Activated CD8-positive, alpha-beta memory T cell treated with anti-CD3 and anti-CD28 coated beads for 4 hours (primary cell): ENCODE data around the gene RNF34.

Experiments
- DNase-seq, 2 donors: peaks; one replicate each; pipeline ENCODE4 v3.0.0-alpha.2; 2020; ENCODE audit warnings: low read depth in 2 of 2

RNF34 gene

GRCh38 chr12:121390856-121391255 is 9.1 kb upstream of the RNF34 start:
- no peak for DNase-seq

DNA sequence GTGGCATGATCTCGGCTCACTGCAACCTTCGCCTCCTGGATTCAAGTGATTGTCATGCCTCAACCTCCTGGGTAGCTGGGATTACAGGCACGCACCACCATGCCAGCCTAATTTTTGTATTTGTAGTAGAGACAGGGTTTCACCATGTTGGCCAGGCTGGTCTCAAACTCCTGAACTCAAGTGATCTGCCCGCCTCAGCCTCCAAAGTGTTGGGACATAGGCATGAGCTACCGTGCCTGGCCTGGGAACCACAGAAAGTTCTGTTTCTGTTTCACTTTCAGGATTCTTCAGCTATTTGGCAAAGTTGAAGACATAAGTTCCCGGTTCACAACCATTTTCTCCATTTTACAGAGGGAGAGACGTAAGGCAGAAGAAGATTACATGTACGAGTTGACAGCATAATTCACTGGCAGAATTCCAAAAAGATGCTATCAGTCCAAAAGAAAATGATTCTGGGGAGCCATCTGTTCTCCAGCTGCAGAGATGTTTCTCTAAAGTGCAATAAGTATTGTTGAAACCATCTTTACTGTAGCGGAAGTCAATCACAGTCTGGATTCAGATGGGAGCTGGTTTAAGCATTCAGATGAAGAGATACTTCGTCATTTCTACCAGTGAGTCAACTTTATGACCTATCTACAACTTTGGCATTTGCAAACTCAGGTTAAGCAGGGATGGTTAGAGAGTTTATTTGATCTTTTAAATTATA is 8.1 kb upstream of the RNF34 start:
- DNase-seq, result no peak

DNA sequence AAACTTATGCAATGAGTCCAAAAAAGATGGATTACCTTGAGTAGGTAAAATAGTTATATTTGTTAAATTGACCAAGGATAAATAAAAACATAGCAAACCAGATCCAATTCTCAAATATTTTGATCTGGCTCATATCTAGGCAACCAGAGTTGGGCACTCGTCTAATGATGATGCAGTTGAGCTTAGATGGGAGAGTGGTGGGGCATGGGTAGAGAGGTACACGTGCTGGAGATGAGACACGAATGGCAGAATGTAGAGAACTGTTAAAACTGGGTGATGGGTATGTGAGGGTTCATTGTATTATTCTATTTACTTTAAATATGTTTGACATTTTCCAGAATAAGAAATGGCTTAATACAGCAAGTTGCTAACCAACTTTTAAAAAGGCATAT is 7.6 kb upstream of the RNF34 start:
- DNase-seq, result no peak

DNA sequence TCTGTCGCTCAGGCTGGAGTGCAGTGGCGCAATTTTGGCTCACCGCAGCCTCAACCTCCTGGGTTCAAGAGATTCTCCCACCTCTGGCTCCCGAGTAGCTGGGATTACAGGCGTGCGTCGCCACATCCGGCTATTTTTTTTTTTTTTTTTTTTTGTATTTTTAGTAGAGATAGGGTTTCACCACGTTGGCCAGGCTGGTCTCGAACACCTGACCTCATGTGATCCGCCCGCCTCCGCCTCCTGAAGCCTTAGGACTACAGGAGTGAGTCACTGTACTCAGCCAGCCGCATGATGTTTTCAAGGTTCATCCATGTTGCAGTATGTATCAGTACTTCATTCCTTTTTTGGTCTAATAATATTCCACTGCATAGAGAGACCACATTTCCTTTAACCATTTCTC is 2.4 kb upstream of the RNF34 start:
- no peak for DNase-seq

DNA sequence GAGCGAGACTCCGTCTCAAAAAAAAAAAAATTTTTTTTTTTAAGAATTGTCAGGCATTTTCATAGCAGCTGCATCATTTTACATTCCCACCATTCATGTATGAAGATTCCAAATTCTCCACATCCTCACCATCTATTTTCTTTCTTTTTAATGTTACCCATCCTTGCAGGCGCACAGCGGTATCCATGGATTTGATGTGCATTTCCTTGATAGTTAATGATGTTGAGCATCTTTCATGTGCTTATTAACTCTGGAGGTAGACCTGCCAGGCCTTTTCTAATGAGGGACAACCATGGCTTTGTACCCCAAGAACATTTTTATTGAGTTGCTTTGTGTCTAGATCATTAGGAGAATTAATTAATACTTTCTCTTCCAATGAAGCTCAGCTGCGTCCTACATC is 1.6 kb upstream of the RNF34 start:
- no peak for DNase-seq

GRCh38 chr12:121400332-121401139 is 618 bp downstream of the RNF34 start:
- DNase-seq, result peak; percentile 18 to 30

GRCh38 chr12:121403721-121404120 is 3.8 kb downstream of the RNF34 start:
- no peak for DNase-seq

- DNase-seq, result no peak
Observed at GRCh38 chr12:121404734-121405133, 4.8 kb downstream of the RNF34 start.

GRCh38 chr12:121405211-121405610 is 5.3 kb downstream of the RNF34 start:
- no peak for DNase-seq

- no peak for DNase-seq
Observed at GRCh38 chr12:121413917-121414316, 14.0 kb downstream of the RNF34 start.

DNA sequence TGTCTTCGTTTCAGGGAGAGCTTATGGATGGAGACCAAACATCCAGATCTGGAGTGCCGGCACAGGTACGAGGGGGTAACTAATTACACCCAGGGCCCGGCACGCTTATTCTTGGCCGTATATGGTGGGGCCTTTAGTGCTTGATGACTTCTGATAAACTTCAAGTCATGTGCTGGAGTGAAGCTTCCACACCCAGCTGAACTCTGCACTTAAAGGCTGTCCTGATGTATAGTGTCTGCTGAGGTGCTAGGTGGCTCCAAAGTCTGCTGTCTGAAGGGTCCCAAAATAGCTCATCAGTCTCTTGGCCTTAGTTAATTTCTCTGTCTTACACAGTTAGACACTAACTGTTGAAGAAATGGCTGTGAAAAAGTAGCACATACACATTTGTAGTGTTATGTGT is 17.9 kb downstream of the RNF34 start:
- DNase-seq, result no peak

DNA sequence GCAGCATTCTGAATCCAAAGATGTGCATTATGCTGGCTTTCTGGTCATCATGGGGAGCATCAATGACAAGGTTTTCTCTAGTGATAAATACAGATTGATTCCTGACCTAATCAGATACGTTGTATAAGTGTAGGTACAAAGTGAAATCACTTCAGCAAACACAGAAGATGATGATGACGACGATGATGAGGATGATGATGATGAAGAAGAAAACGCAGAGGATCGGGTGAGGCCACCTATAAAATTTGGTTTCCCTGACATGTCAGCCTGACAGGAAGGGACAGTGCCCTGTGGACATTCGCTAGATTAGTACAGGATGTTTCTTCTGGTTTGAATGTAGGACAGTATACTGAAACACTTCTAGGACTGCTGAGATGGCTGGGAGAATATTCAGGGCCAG is 20.2 kb downstream of the RNF34 start:
- DNase-seq, result no peak

DNA sequence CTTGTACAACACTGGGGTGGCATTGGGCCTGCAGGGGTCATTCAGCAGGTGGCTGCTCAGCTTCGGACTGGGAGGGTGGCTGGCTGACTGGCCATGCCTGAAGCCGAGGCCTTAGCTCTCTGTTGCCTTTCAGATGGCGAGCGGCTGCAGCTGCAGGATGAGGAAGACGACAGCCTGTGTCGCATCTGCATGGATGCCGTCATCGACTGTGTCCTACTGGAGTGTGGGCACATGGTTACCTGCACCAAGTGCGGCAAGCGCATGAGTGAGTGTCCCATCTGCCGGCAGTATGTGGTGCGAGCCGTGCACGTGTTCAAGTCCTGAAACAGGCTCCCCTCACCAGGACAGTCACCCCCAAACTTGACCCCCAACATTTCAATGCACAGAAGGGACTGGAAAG is 23.3 kb downstream of the RNF34 start:
- no peak for DNase-seq

- no peak for DNase-seq
Observed at GRCh38 chr12:121423682-121424623, 24.0 kb downstream of the RNF34 start.

- DNase-seq, result no peak
Observed at GRCh38 chr12:121424624-121424975, 24.7 kb downstream of the RNF34 start.

DNA sequence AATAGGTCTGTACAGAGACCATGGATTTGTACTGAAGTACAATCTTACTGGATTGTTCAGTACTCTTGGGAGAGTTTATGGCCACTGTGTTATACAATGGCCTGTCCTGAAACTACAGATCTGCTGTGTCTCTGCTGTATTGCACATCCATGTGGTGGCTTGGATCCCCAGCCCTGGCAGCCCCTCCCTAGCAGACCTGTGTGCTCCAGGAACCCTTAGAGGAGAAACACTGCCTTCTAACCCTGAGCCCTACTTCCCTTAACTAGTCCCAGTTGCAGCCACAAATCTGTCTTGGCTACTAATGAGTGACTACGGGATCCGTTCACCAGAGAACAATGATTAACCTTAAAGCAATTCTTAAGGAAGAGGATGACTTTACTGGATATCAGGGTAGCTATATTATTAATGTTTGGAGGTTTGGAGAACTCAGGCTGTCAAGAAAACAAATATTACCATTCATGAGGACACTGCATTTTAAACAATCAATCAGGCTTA is 27.7 kb downstream of the RNF34 start:
- DNase-seq, result no peak

DNA sequence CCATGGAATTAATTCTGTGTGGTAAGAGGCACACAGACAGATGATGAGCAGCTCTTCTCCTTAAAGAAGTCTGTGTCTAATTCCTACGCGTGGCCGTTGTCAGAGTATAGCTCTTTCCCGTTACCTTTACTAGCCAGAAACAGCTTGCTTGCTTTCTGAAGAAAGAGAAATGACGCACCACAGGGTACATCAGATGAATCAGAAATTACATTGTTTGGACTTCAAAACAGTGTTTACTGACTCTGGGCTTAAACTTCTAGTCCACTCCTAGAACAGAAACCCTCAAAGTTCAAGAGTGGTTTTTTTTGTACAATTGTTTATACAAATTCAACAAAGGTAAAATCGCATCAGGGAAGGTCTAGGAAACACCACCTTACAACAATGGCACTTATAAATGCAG is 29.0 kb downstream of the RNF34 start:
- DNase-seq, result no peak

- DNase-seq, result no peak
Observed at GRCh38 chr12:121430833-121431415, 31.0 kb downstream of the RNF34 start.

GRCh38 chr12:121432740-121433480 is 33.0 kb downstream of the RNF34 start:
- no peak for DNase-seq

DNA sequence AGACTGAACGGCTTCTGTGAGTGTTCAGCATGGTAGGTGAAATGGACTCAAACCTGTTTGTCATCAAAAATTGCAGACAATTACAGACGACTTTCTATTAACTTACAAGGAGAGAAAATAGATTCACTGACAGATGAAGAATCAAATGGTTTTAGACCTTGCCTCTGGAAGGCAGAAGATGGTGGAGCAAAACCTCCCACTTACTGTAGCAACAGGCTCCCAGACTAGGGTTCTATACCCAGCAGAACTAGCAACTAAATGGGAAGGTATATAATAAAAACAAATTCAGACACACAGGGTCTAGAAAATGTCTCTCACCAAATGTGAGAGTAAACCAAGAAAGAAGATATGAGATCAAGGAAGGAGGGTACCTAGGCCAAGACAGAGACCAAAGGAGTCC is 36.8 kb downstream of the RNF34 start:
- DNase-seq, result no peak

- no peak for DNase-seq
Observed at GRCh38 chr12:121438905-121439304, 39.0 kb downstream of the RNF34 start.
